Right renal cortex interstitium (tissue), 3 donors: ENCODE measurements around the gene ENDOU. TPM values are rescaled to one million over a fixed set of nuclear protein-coding genes. Genes with fewer than 3 reads are reported as not detected.

ENCODE experiments used
- DNase-seq, 3 donors: peaks; one replicate each; pipeline ENCODE4 v3.0.0-alpha.2; 2013; ENCODE audit warnings: low read depth in 3 of 3, low spot score in 2 of 3
- polyA plus RNA-seq, 3 donors: library from polyadenylated mRNA; unstranded; fragments of 120-200 nt; gene quantifications; one replicate each; pipeline ENCODE4 v1.2.1, GENCODE V29; 2013; ENCODE audit not compliant: insufficient read length in 3 of 3

The ENDOU gene
- polyA plus RNA-seq, 3 donors: 0.26 to 0.41 (median 0.31) TPM

DNA sequence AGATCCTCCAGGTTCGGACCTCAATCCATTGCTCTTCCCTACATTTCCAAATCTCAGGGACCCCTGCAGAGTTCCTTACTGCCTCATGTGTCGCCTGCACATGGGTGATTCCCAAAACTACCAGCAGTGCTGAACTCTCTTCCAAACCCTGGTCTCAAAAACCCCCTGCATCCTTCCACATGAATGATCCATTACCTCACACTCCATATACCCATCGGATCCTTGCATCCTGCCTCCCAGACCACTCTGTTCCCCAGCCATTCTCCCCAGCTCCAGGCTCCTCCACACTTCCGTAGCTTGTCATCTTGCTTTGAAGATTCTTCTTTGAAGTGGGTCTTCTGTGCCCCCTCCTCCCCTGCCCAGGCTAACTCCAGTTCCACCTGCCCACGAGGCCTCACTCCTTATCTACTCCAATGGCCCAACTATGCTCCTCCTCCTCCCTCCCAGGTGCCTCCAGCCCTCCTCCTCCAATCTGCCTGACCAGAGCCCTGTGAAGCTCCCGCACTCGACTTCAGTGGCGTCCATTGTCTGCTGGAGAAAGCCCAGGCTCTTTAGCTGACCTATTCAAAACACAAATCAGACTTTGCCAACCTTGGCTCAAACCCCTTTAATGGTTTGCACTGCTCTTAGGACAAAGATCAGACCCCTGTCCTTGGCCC is 19.6 kb upstream of the ENDOU start:
- no peak for DNase-seq

DNA sequence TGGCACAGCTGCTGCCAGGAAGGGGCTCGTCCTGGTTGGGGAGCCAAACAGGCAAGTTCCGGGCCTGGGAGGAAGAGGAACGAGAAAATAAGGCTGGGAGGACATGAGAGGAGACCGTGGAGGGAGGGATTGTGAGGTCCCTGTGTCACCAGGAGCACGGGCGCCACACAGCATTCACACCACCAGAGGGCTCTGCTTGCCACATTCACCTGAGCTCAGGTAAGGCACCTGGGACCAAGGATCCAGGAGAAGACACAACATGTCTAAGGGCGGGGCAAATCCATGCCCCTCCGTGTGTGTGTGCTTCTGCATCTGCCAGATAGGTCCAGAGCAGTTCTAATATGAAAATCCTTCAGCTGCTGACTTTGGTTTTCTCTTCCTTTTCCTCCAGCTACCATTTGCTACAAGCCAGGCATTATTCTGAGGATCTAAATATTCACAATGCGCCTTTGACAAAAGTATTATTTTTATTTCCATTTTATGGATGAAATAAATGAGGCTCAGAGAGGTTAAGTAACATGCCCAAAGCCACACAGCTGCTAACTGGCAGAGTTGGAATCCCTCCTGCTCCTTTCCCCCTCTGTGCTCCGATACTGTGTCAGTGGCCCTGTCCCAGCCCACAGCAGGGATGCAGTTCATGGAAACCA is 18.8 kb upstream of the ENDOU start:
- no peak for DNase-seq

DNA sequence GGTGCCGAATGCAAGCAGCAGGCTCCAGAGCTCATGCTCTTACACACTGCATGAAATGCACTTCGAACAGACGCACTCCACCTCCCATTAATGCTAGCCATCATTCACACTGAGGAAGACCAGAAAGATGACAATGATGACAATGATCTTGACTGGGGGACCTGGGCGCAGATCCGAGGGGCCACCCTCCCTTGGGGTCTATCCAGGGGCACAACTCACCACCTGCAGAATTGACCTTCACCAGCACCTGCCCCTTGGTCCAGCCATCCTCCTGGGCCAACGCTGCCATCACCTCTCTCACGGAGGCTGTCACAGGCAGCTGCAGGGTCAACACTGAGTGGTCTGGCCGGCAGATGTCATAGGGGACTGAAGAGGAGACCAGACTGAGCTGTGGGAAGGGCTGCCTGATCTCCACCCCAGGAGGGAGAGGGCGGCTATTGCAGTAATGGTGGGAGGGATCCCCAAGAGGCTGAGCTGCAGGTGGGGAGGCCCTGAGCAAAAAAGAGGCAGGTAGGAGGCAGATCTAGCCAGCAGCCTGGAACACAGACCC is 18.1 kb upstream of the ENDOU start:
- DNase-seq: no peak

DNA sequence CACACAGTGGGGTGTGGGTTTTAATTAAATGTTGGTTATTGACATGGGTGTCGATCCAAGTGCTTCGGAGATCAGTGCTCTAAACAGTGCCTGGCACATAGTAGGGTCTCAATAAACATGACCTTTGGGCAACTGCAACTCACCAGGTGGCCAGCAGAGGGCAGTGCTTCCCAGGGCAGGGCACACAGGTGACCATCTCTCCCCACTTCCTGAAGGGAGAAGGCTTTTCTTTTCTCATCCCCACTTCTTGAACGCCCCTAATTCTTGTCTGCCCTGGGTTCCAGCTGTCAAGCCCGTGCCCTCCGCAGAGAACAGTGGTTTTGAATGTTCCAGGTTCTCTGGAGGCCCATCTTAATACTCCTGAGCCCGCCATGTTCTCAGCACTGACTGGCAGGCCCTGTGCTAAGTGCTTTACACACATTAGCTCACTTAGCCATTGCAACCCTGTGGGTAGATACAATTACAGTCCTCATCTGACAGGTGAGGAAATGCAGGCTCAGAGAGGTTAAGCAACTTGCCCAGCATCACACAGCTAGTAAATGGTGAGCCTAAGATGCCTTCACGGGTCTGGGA is 17.0 kb upstream of the ENDOU start:
- DNase-seq: no peak

DNA sequence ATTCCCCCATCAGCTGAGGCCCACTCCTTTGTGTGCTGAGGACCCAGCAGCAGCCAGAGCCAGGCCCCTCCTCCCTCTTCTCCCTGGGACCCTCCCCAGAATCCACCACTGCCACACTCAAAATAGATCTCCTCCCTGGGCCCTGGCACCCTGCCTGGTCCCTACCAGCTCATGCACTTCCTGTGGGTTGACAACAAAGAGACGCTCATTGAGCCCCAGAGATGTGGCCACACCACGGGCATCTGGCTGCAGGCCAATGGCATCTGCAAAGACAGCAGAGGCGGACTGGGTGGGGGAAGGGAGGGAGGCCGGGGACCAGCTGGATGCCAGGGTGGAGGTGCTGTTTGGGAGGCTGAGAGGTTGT is 16.0 kb upstream of the ENDOU start:
- no peak for DNase-seq

DNA sequence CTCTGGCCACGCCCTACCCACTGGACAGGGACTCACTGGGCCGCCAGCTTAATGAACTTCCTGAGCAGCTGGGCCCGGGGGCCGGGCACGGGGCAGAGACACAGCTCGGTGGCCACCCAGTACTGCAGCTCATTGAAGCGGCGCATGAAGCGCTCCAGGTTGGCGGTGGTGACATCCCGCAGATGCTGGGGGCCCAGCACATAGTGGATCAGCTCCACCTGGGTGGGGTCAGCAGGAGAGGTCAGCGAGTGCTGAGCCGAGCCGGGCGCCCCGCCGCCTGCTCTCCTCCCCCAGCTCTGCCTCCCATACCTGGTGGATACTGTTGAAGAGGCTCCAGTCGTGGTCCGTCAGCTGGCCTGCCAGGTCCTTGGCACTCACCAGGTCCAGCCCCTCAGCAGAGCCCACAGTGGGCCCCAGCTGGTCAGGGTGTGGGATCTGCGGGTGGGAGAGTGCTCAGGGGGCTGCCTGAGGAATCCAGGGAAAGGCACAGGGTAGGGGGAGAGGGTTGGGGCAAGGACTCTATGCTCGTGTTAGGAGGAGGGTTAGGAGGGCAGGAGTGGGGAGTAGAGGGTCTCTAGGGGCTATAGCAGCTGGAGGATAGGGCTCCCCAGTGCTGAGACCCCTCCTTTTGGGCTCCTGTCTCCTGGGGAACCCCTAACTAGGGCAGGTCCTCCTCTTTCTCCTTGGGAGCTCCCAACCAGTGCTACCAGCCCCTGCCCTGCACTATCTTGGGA is 15.5 kb upstream of the ENDOU start:
- no peak for DNase-seq

DNA sequence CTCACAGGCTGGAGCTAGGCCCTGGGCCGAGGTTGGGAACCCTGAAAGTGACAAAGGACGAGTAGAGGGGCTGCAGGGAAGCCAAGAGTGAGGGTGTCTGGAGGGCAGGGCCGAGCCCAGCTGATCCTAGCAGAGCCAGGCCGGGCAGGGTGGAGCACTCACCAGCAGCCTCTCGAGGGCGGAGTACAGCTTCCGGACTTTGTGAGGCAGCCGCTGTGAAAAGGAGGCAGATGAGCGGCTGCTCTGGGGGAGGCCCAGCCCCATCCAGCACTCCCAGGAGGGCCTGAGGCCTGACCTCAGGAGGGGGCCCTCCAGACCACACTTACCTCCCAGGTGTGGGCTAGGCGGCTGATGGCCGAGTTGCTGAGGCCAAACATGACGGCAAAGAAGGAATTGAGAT is 14.7 kb upstream of the ENDOU start:
- no peak for DNase-seq

DNA sequence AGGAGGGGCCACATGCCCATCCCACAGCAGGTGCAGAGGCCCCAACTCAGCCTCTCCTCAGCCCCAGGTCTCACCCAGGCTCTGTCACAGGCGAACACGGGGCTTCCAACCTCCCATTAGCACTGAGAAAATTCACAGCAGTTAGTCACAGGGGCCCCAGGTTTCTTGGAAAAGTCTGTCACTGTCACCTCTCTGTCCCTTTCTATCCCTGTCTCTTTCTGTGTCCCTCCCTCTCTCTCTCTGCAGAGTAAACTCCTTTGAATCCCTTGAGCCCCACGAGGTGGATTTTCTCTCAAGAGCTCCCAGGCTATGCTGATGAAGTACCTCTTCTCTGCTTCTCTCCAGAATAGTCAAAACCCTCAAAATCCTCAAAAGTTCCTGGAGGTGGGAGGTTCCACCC is 14.0 kb upstream of the ENDOU start:
- no peak for DNase-seq

DNA sequence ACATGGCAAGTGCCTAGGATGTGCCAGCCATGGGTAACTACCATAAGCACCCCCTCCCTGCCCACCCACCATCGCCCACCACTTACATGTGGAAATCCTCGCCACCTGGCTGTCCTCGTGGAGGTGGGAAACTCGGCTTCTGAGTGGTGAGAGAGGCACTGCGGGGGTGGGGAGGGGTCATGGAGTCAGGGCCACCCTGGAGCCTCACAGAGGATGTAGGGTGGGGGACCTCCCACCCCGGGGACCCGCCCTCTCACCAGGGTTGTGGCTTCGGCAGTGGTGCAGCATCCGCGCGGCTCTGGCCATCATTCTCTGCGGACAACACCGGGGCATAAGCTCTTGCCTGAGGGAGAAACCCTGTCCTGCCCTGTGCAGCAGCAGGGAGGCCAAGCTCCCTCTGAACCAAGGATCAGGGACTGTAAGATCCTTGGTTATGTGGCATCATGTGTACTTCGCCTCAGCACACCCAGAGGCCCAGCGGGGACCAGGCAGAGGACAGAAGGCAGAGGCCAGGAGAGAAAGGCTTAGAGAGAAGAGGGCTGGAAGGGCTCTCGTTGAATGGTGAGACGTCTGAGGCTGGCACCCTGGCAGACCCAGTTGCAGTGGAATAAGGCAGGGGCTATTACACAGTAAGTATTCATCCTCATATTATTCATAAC is 12.8 kb upstream of the ENDOU start:
- no peak for DNase-seq

DNA sequence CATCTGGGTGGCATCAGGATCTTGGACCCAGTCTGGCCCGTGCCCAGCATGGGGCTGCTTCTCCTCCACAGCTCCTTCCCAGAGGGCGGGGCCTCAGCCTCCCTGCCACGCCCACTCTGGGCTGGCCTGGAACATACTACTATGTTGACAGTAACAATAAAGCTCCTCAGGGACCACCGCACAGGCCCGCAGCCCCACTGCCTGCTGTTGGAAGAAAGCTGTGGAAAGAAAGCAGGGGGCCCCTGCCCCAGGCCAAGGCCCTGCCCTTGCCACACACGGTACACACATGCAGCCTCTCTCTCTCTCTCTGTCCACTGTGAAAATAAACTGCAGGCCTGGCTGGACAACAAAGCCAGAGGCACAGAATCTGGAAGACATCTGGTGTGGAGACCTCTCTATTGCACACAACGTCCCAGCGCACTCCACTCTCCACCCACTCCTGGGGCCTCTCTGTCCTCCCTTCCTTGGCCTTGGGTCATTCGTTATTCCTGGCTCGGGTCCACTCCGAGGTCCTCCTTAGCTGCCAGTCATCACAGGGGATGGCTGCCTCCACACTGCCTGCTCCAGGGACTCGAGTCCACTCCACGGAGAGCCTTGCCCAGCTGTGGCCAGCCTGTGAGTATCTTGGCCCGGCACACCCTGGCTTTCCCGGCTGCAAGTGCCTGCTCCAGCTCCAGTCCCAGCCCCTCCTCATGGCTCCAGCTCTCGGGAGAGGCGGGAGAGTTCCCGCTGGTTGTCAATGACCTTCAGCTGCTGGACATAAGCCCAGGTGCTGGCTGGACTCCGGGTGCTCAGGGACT is 11.8 kb upstream of the ENDOU start:
- no peak for DNase-seq

DNA sequence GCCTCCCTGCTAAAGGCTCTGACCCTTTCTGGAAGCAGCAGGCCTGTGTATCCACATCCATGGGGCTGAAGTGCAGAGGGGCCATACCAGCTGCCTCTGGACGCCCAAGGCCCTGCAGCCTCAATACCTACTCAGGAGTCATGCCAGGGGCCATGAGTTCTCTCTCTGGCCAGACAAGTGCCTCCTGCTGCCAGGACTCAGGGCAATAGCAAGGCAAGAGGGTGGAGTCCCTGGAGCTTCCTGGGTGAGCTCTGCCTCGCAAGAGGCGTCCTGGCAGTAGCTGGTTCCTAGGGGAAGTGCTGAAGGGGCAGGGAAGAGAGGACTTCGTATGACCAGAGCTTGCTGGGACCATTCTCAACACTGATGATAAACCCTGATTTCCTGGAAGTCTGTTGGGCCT is 10.9 kb upstream of the ENDOU start:
- DNase-seq: no peak

DNA sequence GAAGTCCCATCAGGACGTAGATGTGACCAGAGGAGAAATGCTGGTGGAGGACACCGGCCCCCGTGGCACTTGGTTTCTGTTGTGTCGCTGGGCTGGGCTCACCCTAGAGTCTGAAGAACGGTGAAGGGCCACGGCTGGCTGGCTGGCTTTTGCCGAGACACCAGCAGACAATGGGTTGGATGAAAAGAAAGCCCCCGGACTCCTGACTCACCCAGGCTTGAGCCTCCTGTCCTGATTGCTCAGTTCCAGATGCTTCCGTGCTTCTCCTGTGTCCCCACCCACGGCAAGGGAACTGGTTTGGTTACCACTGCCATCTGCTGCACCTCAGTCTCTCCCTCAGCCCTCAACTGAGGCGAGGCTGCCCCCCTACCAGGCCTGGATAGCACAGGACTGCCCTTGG is 10.4 kb upstream of the ENDOU start:
- no peak for DNase-seq

DNA sequence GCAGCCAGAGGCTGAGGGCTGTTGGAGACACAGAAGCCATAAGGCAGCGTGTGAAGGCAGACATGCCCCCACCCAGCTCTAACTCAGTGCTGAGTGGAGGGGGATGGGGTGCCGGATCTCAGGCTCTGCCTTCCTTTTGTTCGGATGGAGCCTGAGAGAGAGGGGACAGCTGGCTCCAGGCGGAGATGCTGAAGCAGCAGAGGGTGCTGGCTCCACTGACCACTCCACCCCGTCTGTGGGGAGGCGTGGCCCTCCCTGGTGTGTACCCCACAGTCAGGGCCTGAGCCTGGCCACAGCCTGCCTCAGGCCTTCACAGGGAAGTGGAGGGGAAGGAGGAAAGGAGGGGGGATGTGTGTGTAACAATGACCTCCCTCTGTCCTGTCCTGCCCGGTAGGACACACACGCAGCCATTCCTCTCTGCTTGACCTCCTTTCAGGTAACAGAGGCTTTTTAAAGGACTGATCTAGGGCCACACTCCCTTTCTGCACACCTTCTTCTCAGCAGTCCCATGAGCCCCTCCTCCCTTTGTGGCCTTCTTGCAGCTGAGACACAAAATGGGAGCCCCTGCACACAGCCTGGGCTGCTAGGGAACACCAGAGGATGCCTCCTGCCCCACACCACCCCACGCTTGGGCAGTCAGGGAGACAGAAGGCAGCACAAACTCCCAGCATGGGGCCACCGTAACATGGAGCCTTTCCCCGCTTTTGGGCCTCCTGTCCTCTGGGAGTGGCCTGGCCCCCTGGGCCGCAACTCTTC is 9.6 kb upstream of the ENDOU start:
- no peak for DNase-seq

DNA sequence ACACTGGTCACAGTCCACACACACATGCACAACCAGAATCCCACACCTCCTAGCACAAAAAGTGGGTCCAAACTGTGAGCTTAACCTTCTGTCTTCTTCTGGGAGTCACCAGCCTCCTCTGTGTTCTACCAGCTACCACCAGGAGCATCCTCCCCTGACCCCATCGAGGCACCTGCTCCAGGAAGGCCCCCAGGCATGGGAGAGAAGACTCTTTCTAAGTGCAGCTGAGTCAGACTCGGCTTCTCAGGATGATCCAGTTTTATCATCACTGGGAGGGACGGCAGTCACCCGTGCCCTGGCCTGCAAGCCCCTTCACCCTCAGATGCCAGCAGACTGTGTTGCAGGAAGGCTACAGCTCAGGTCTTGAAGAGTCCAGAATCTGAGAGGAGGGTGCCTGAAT is 7.9 kb upstream of the ENDOU start:
- DNase-seq: no peak

DNA sequence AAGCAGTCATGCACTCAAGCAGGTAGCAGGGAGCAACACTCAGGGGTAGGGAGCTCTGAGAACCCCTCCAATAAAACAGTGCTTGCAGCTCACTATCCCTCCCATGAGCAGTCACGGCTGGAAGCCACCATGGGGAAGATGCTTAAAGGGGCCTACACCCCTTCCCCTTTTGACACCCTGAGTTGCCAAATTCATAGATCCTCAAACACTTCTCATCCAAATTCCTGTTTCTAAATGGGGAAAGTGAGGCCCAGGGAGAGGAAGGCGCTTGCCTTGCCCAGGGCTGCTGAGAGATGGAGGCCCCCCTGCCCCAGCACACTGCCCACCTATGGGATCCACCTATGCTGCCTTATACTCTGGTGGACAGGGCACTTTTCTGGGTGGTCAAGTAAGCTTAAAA is 7.2 kb upstream of the ENDOU start:
- DNase-seq: no peak

DNA sequence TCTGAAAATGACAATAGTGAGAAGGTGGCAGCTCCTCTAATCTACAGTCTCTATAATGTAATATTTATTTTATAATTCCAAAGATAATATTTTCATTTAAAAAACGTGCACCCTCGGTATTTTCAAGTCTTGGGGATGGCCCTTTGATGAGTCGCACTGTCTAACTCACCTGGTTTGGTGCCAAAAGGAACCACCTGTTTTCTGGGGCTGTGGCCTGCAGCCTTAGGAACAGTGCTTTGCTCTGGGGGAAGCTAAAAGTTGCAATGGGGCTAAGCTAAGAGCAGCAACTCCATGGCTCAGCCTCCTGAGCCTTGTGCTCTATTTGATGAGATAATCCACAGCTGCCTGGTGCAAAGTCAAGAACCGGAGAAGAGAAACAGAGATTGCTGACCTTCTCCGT is 6.4 kb upstream of the ENDOU start:
- no peak for DNase-seq

DNA sequence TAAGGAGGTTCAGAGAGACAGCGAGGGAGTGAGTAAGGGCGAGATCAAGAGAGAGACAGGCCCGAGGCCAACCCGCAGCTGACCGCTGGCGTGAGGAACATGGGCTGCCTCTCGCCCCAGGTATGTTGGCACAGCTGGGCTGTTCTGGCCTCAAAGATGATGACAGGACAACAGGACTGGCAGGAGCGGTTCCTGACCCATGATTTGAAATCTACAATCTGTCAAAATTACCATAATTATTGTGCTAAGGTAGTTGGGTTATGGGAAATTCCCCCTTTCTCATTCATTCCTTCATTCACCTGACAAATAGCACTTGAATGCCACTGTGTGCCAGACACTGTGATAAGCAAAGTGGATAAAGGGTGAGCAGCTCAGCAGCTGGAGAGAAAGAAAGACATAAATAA is 5.1 kb upstream of the ENDOU start:
- no peak for DNase-seq

DNA sequence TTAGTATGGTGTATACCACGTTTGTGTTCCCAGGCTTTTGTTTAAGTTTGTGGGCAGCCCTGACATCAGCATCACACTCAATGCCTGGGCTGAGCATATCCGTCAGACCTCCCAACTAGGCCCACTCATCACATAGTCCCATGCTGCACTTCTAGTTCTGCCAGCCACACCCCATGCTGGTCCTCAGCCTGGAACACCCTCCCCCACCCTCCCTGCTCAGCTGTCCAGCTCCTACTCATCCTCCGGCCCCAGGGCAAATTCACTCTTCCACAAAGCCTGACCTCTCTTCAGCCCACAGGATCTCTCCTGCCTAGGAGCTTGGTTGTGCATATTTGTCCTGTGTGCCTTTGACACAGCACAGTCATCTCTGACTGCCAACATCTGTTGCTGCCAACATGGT is 3.9 kb upstream of the ENDOU start:
- no peak for DNase-seq

DNA sequence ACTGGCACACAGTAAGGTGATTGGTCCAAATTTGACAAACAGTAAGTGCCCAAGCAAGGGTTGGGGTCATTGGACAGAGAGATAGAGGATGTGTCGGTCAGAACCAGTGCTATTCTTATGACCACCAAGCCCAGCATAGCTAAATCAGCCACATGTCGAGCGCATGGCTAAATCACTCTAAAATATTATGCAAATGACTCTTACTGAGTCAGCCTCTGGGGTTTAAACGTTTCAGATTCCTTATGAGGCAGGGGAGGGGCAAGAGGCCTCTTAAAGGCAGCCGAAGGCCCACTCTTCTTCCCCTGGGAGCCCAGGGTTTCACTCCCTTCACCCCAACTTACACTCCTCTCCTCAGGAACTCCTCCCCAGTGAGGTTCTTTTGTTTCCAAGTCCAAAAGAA is 603 bp upstream of the ENDOU start:
- DNase-seq: no peak
